ENCODE measurements around the gene CCP110.

- TF ChIP-seq, protein P1, sequence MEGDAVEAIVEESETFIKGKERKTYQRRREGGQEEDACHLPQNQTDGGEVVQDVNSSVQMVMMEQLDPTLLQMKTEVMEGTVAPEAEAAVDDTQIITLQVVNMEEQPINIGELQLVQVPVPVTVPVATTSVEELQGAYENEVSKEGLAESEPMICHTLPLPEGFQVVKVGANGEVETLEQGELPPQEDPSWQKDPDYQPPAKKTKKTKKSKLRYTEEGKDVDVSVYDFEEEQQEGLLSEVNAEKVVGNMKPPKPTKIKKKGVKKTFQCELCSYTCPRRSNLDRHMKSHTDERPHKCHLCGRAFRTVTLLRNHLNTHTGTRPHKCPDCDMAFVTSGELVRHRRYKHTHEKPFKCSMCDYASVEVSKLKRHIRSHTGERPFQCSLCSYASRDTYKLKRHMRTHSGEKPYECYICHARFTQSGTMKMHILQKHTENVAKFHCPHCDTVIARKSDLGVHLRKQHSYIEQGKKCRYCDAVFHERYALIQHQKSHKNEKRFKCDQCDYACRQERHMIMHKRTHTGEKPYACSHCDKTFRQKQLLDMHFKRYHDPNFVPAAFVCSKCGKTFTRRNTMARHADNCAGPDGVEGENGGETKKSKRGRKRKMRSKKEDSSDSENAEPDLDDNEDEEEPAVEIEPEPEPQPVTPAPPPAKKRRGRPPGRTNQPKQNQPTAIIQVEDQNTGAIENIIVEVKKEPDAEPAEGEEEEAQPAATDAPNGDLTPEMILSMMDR (IDR thresholded peaks at IDR 0.05) = no peak
- no peak for TF ChIP-seq POLR2A (IDR thresholded peaks at IDR 0.05)
These were observed 75.2 kb downstream of the CCP110 start for GRCh38 chr16:19598805-19599510.
